ENCODE measurements around the gene CENPL.
"Not testable (repeated sequence)": the region's sequence is repeated elsewhere in the genome, so short reads cannot be mapped to it uniquely, and the experiment has no call there.

CENPL gene

DNA sequence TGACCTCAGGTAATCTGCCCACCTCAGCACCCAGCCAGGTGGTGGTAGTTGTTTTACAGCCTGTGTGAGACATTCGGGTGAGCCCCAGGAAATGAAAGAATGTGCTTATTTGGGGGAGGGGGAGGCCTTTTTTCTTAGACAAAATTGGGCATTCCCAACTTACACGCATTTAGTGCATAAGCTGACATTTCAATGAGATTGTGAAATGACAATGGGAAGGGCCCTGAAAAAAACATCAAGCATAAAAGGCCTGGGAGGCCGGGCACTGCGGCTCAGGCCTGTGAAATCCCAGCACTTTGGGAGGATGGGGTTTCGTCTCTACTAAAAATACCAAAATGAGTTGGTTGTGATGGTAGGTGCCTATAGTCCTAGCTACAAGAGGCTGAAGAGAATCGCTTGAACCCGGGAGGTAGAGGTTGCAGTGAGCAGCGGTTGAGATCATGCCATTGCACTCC, 38.1 kb upstream of the CENPL start:
- peaks cover 45% of the 10 kb centered on the region for H4K20me1 ChIP-seq (ENCODE audit: insufficient read depth)
- H3K27ac ChIP-seq = peak overlapping the region; percentile 83; the same call in 1 of the 2 replicates

DNA sequence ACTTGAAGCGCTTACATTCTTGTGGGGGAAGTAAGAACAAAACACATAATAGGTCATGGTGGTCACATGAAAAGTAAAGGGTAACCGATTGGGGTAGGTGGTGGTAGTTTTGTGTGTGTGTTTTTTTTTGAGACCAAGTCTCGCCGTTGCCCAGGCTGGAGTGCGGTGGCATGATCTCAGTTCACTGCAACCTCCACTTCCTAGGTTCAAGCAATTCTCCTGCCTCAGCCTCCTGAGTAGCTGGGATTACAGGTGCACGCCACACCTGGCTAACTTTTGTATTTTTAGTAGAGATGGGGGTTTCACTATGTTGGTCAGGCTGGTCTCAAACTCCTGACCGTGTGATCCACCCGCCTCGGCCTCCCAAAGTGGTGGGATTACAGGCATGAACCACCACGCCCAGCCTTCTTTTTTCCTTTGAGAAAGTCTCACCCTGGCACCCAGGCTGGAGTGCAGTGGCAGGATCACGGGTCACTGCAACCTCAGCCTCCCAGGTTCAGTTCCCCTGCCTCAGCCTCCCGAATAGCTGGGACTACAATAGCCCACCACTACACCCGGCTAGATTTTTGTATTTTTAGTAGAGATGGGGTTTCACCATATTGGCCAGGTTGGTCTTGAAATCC, 37.6 kb upstream of the CENPL start:
- Histone ChIP-seq H3K36me3 (ENCODE audit: insufficient read depth) (peaks cover 42% of the 10 kb centered on the region), H4K20me1 (ENCODE audit: insufficient read depth) (peaks cover 45% of the 10 kb centered on the region), H3K27ac (peak overlapping the region; percentile 83; the same call in 1 of the 2 replicates), H3K79me2 (ENCODE audit: insufficient read depth, low read depth) (peaks cover 34% of the 10 kb centered on the region), H3K4me1 (ENCODE audit: low read depth, poor library complexity, severe bottlenecking) (peaks cover 39% of the 10 kb centered on the region)
- H3K4me2 ChIP-seq; H3K4me3 ChIP-seq (IDR thresholded peaks at IDR 0.05; ENCODE audit: insufficient read depth, low read depth, low read length); H3K27me3 ChIP-seq (ENCODE audit: insufficient read depth, low read depth); H3K9ac ChIP-seq; H2AFZ ChIP-seq (ENCODE audit: low read depth): not testable (repeated sequence)

More for the DNA sequence above, 38.1 kb upstream of the CENPL start:
- peaks cover 39% of the 10 kb centered on the region for H3K4me1 ChIP-seq (ENCODE audit: low read depth, poor library complexity, severe bottlenecking)
- H3K9ac ChIP-seq = no peak overlapping the region
- H3K27me3 ChIP-seq (ENCODE audit: insufficient read depth, low read depth) = no peaks in the 10 kb centered on the region
- no peak overlapping the region for H3K4me2 ChIP-seq
- no peak overlapping the region for H2AFZ ChIP-seq (ENCODE audit: low read depth)
- no peak overlapping the region for H3K4me3 ChIP-seq (IDR thresholded peaks at IDR 0.05; ENCODE audit: insufficient read depth, low read depth, low read length)
- H3K79me2 ChIP-seq (ENCODE audit: insufficient read depth, low read depth) = peaks cover 40% of the 10 kb centered on the region
- H3K36me3 ChIP-seq (ENCODE audit: insufficient read depth) = peaks cover 44% of the 10 kb centered on the region
- no peak for TF ChIP-seq CTCF (conservative IDR thresholded peaks at IDR 0.05; ENCODE audit: low read depth, low read length)

DNA sequence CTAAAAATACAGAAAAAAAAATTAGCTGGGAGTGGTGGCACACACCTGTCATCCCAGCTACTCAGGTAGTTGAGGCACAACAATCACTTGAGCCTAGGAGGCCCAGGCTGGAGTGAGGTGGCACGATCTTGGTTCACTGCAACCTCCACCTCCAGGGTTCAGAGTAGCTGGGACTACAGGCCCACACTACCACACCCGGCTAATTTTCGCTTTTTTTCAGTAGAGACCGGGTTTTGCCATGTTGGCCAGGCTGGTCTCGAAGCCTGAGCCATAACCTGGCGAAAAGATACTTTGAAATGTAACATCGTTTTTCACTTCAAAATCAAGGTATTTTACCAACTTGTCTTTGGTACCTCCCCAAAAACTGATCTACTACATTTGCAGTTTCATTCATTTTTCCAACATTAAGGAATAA, 37.1 kb upstream of the CENPL start:
- H3K27ac ChIP-seq = peak overlapping the region; percentile 5; the same call in 1 of the 2 replicates
- peaks cover 29% of the 10 kb centered on the region for H3K79me2 ChIP-seq (ENCODE audit: insufficient read depth, low read depth)
- H3K4me3 ChIP-seq (IDR thresholded peaks at IDR 0.05; ENCODE audit: insufficient read depth, low read depth, low read length) = no peak overlapping the region
- H3K9ac ChIP-seq = no peak overlapping the region
- peaks cover 39% of the 10 kb centered on the region for H3K4me1 ChIP-seq (ENCODE audit: low read depth, poor library complexity, severe bottlenecking)
- TF ChIP-seq CTCF (conservative IDR thresholded peaks at IDR 0.05; ENCODE audit: low read depth, low read length) = no peak
- H3K27me3 ChIP-seq (ENCODE audit: insufficient read depth, low read depth) = no peaks in the 10 kb centered on the region
- peaks cover 37% of the 10 kb centered on the region for H3K36me3 ChIP-seq (ENCODE audit: insufficient read depth)
- no peak overlapping the region for H2AFZ ChIP-seq (ENCODE audit: low read depth)
- peaks cover 41% of the 10 kb centered on the region for H4K20me1 ChIP-seq (ENCODE audit: insufficient read depth)
- no peak overlapping the region for H3K4me2 ChIP-seq

GRCh38 chr1:173860065-173860464, 35.4 kb upstream of the CENPL start:
- peaks cover 20% of the 10 kb centered on the region for H3K36me3 ChIP-seq (ENCODE audit: insufficient read depth)
- peak overlapping the region; percentile 8; the same call in 1 of the 2 replicates for H3K27ac ChIP-seq
- H3K4me1 ChIP-seq (ENCODE audit: low read depth, poor library complexity, severe bottlenecking) = peaks cover 23% of the 10 kb centered on the region

DNA sequence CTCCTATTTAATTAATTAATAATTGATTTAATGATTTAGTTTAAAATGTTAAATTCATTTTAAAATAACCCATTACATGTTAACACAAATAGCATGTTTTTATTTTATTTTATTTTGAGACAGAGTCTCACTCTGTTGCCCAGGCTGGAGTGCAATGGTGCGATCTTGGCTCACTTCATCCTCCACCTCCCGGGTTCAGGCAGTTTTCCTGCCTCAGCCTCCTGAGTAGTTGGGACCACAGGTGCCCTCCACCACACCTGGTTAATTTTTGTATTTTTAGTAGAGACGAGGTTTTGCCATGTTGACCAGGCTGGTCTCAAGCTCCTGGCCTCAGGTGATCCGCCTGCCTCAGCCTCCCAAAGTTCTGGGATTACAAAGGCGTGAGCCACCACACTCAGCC, 34.9 kb upstream of the CENPL start:
- H3K27ac ChIP-seq; H3K9ac ChIP-seq; H3K4me3 ChIP-seq (IDR thresholded peaks at IDR 0.05; ENCODE audit: insufficient read depth, low read depth, low read length); H3K79me2 ChIP-seq (ENCODE audit: insufficient read depth, low read depth); H3K4me2 ChIP-seq; H3K27me3 ChIP-seq (ENCODE audit: insufficient read depth, low read depth); H2AFZ ChIP-seq (ENCODE audit: low read depth): not testable (repeated sequence)
- Histone ChIP-seq H3K36me3 (ENCODE audit: insufficient read depth) (peaks cover 17% of the 10 kb centered on the region), H3K4me1 (ENCODE audit: low read depth, poor library complexity, severe bottlenecking) (peaks cover 18% of the 10 kb centered on the region), H4K20me1 (ENCODE audit: insufficient read depth) (peaks cover 19% of the 10 kb centered on the region)

More at GRCh38 chr1:173860065-173860464, 35.4 kb upstream of the CENPL start:
- no peak for TF ChIP-seq CTCF (conservative IDR thresholded peaks at IDR 0.05; ENCODE audit: low read depth, low read length)
- H4K20me1 ChIP-seq (ENCODE audit: insufficient read depth) = peaks cover 25% of the 10 kb centered on the region
- peaks cover 13% of the 10 kb centered on the region for H3K79me2 ChIP-seq (ENCODE audit: insufficient read depth, low read depth)
- no peaks in the 10 kb centered on the region for H3K27me3 ChIP-seq (ENCODE audit: insufficient read depth, low read depth)
- no peak overlapping the region for H2AFZ ChIP-seq (ENCODE audit: low read depth)
- H3K4me3 ChIP-seq (IDR thresholded peaks at IDR 0.05; ENCODE audit: insufficient read depth, low read depth, low read length) = no peak overlapping the region
- no peak overlapping the region for H3K4me2 ChIP-seq
- H3K9ac ChIP-seq = no peak overlapping the region
